ENCODE results near the gene TCEAL9. TPM values are rescaled to one million over a fixed set of nuclear protein-coding genes. Genes with fewer than 3 reads are reported as not detected.
A peak's percentile ranks its signal among the peaks of the same experiment; 100 is the strongest.

Gene TCEAL9
- total RNA-seq, 4 donors from 2014 or later = 18.3 to 64.1 (median 26.5) TPM

GRCh38 chrX:103376118-103376978 is 20.0 kb downstream of the TCEAL9 start, which contains the start of gene BEX3:
TSS of gene BEX3 (plus strand) at chrX:103376538. CDS start at chrX:103377522, 984 bp downstream.
- peak; percentile 54 for TF ChIP-seq POLR2A (IDR thresholded peaks at IDR 0.05)
- TF ChIP-seq POLR2AphosphoS5 (IDR thresholded peaks at IDR 0.05) = peak; percentile 58 to 72 (median 65)
- no peak for TF ChIP-seq CTCF (IDR thresholded peaks at IDR 0.05)
- TF ChIP-seq EP300 (IDR thresholded peaks at IDR 0.05; ENCODE audit: low read depth) = no peak
- intact Hi-C loops (cut with DNase I; ENCODE audit: low total_unique reads) = no loop called here
- Histone ChIP-seq H3K27ac (peak within 1 kb of the TSS; percentile 74 to 87 (median 82)), H3K27me3 (no peaks in the 10 kb centered on the region), H3K9me3 (no peaks in the 10 kb centered on the region), H3K36me3 (no peaks in the 10 kb centered on the region), H3K4me3 (peak within 1 kb of the TSS; percentile 43 to 75 (median 62)), H3K4me1 (no peaks in the 10 kb centered on the region)
- 53% methylated on average over 42 of the region's 62 CpGs; no CpG with 5 or more reads in 1 of the 2 donors for WGBS, 2 donors (ENCODE audit: low coverage in 1 of 2)
- in situ Hi-C loops (cut with MboI; ENCODE audit: low pct_ligation_motif_present in 1 of 4, low pct_unique_long_range_greater_than_20kb in 1 of 4, low sequenced_read_pairs in 3 of 4) = no loop called here
- peak; percentile 47 for DNase-seq

- 0 to 54% methylated on average over 3 to 18 of the region's 19 CpGs for WGBS, 2 donors (ENCODE audit: low coverage in 1 of 2)
- H3K36me3 ChIP-seq = no peaks in the 10 kb centered on the region
- H3K4me1 ChIP-seq = no peaks in the 10 kb centered on the region
- peak overlapping the region; percentile 43 to 75 (median 62) for H3K4me3 ChIP-seq
- no peaks in the 10 kb centered on the region for H3K9me3 ChIP-seq
- H3K27me3 ChIP-seq = no peaks in the 10 kb centered on the region
- TF ChIP-seq CTCF (IDR thresholded peaks at IDR 0.05) (no peak), EP300 (IDR thresholded peaks at IDR 0.05; ENCODE audit: low read depth) (no peak), POLR2AphosphoS5 (IDR thresholded peaks at IDR 0.05) (no peak), POLR2A (IDR thresholded peaks at IDR 0.05) (no peak)
- peak overlapping the region; percentile 74 to 87 (median 82) for H3K27ac ChIP-seq
- intact Hi-C loops (cut with DNase I; ENCODE audit: low total_unique reads) (no loop called here), in situ Hi-C loops (cut with MboI; ENCODE audit: low pct_ligation_motif_present in 1 of 4, low pct_unique_long_range_greater_than_20kb in 1 of 4, low sequenced_read_pairs in 3 of 4) (no loop called here)
- DNase-seq = no peak
Observed at GRCh38 chrX:103376979-103377324, 20.6 kb downstream of the TCEAL9 start.

- in situ Hi-C loops (cut with MboI; ENCODE audit: low pct_ligation_motif_present in 1 of 4, low pct_unique_long_range_greater_than_20kb in 1 of 4, low sequenced_read_pairs in 3 of 4) = no loop called here
- Histone ChIP-seq H3K4me3 (no peak overlapping the region), H3K9me3 (no peaks in the 10 kb centered on the region), H3K27me3 (no peaks in the 10 kb centered on the region), H3K4me1 (no peaks in the 10 kb centered on the region), H3K27ac (no peak overlapping the region), H3K36me3 (no peaks in the 10 kb centered on the region)
- no peak for TF ChIP-seq EP300 (IDR thresholded peaks at IDR 0.05; ENCODE audit: low read depth)
- TF ChIP-seq CTCF (IDR thresholded peaks at IDR 0.05) = no peak
- no peak for TF ChIP-seq POLR2A (IDR thresholded peaks at IDR 0.05)
- TF ChIP-seq POLR2AphosphoS5 (IDR thresholded peaks at IDR 0.05) = no peak
- intact Hi-C loops (cut with DNase I; ENCODE audit: low total_unique reads) = no loop called here
- DNase-seq = no peak
- 68% methylated on average over 2 of the region's 2 CpGs; no CpG with 5 or more reads in 1 of the 2 donors for WGBS, 2 donors (ENCODE audit: low coverage in 1 of 2)
Observed at GRCh38 chrX:103378990-103379389, 22.7 kb downstream of the TCEAL9 start.

GRCh38 chrX:103382877-103383276 is 26.6 kb downstream of the TCEAL9 start:
- no peak overlapping the region for H3K27ac ChIP-seq
- H3K9me3 ChIP-seq = no peaks in the 10 kb centered on the region
- no peaks in the 10 kb centered on the region for H3K27me3 ChIP-seq
- no peaks in the 10 kb centered on the region for H3K4me1 ChIP-seq
- no peak overlapping the region for H3K4me3 ChIP-seq
- no peak for TF ChIP-seq EP300 (IDR thresholded peaks at IDR 0.05; ENCODE audit: low read depth)
- TF ChIP-seq CTCF (IDR thresholded peaks at IDR 0.05) = no peak
- TF ChIP-seq POLR2A (IDR thresholded peaks at IDR 0.05) = no peak
- TF ChIP-seq POLR2AphosphoS5 (IDR thresholded peaks at IDR 0.05) = no peak
- WGBS, 2 donors (ENCODE audit: low coverage in 1 of 2) = 77 to 100% methylated on average over 1 of the region's 1 CpG
- DNase-seq = no peak
- H3K36me3 ChIP-seq = no peaks in the 10 kb centered on the region
- intact Hi-C loops (cut with DNase I; ENCODE audit: low total_unique reads) = no loop called here
- in situ Hi-C loops (cut with MboI; ENCODE audit: low pct_ligation_motif_present in 1 of 4, low pct_unique_long_range_greater_than_20kb in 1 of 4, low sequenced_read_pairs in 3 of 4) = no loop called here

All from transverse colon (tissue), 4 donors.